GM18508 (cell line): Measurements from ENCODE around the gene GPR158.

Experiments
- ATAC-seq: cut with Tn5 transposase; IDR thresholded peaks from one replicate; pipeline ENCODE4 v1.9.1; 2021; ENCODE audit warnings: moderate number of reproducible peaks; ENCODE audit not compliant: insufficient read depth, unreplicated experiment

Gene GPR158

GRCh38 chr10:25492040-25492439, 317.2 kb downstream of the GPR158 start:
- ATAC-seq: no peak

DNA sequence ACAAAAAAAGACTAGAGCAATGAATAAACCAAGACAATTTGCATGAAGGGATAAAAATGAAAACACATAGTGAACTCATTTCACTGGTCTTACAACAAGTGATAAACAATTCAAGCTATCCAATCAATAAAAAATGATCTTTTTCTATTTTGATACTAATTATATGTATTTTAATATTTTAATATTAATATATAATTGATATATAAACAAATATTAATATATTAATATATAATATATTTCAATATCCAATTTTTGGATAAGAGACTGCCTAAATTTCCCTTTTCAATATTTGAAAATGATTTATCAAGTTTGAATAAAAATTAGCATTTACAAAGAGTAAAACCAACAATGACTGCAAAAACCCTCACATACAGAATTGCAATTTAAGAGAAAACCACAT, 317.9 kb downstream of the GPR158 start:
- no peak for ATAC-seq

- no peak for ATAC-seq
These were observed 318.5 kb downstream of the GPR158 start for GRCh38 chr10:25493122-25493893.

DNA sequence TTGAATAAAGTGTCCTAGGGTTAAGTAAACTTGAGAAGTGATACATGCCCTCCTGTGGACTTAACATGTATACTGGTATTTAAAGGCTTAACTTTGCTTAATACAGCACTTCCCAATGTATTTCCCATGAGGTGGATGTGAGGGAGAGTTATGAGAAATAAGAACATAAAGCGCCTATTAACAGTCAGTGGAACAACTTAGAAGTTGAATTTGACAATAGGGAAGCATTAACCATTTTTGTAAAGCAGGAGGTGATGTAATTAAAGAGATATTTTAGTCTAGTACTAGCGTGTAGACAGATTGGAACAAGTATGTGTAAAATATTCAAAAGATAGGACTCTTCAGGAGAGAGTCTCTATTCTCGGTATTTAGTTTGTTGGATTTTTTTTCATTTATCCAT, 322.4 kb downstream of the GPR158 start:
- no peak for ATAC-seq

GRCh38 chr10:25498645-25499044, 323.8 kb downstream of the GPR158 start:
- no peak for ATAC-seq

GRCh38 chr10:25501912-25502311, 327.1 kb downstream of the GPR158 start:
- ATAC-seq: no peak

GRCh38 chr10:25502453-25502852, 327.7 kb downstream of the GPR158 start:
- no peak for ATAC-seq

DNA sequence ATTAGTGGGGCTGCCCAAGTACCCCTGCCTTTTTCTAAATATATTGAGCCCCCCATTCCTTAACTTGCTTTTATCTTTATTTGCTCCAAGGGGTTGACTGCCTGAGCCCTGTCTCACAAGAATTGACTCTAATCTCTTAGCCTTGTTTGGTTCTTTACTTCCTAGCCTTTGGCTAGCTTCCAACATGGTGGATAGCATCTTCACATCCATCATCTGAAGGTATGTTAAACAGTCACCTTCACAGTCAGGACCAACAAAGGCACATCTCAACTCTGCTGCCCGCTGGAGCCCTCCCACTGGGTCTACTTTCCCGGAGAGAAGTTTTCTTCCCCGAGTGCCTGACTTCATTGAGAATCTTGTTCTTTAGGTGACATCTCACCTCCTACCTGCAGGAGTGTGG, 329.5 kb downstream of the GPR158 start:
- ATAC-seq: no peak

DNA sequence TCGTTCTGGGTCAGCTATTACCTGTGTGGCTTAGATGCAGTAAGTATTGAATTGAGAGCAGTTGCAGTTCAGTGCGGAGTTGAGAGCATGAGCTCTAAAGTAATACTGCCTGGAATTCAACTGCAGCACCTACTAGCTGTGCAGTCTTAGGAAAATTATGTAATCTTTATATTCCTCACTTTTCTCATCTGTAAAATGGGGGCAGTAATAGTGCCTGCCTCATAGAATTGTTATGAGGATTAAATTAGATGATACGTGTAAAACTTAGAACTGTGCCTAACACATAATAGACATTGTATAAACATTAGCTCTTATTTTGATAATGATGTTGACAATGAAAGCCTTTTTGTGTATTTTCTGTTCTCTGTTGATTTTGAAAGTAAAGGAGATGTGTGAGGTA, 330.0 kb downstream of the GPR158 start:
- no peak for ATAC-seq

GRCh38 chr10:25505466-25505865, 330.7 kb downstream of the GPR158 start:
- ATAC-seq: no peak

- no peak for ATAC-seq
These were observed 332.1 kb downstream of the GPR158 start for GRCh38 chr10:25506821-25507335.

DNA sequence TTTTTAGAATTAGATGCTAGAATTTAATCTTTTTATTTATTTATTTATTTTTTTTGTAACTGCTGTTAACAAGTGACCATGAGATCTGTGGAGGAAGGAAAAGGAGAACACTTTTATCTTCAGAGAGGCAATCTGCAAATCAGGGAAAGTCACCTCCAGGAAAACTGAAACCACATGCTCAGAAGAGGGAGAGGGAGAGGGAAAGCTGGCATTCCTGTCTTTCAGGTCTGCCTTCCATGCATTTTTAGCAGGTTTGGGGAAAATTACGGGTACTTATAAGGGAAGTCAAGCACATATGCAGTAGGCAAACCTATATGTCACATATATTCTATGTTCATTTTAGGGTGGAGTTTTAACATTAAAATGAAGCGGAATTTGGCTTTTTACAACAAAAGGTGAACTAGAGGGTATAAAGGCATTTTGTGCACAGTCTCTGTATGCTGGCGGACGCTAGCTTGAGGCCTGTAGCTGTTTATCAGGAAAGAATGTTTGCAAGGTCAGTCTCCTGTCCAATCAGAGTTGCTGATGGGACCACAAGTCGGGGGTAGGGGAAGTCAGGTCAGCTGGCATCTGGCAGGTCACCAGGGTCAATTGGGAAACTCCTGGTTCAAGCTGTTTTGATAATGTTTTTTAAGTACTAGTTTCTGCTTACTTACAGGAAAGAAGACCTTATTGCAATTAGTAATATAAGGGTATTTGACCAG, 333.5 kb downstream of the GPR158 start:
- ATAC-seq: no peak

DNA sequence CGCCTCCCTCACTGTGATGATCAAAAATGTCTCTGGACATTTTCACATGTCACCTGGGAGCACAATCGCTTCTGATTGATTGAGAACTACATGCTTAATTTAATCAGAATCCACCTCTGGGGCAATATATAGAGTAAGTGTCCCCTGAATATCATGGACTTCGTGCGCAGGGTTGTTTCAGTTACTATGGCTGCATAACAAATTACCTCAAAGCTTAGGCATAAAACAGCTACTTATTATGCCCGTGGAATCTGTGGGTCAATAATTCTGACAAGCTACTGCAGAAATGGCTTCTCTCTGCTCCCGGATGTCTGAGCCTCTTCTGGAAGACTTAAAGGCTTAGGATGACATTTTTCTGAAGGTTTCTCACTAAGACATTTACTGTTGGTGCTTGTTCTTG, 334.4 kb downstream of the GPR158 start:
- ATAC-seq: no peak

- ATAC-seq: no peak
These were observed 347.5 kb downstream of the GPR158 start for GRCh38 chr10:25522294-25522693.

GRCh38 chr10:25522946-25523608, 348.3 kb downstream of the GPR158 start:
- no peak for ATAC-seq

GRCh38 chr10:25530306-25530705, 355.5 kb downstream of the GPR158 start:
- no peak for ATAC-seq

DNA sequence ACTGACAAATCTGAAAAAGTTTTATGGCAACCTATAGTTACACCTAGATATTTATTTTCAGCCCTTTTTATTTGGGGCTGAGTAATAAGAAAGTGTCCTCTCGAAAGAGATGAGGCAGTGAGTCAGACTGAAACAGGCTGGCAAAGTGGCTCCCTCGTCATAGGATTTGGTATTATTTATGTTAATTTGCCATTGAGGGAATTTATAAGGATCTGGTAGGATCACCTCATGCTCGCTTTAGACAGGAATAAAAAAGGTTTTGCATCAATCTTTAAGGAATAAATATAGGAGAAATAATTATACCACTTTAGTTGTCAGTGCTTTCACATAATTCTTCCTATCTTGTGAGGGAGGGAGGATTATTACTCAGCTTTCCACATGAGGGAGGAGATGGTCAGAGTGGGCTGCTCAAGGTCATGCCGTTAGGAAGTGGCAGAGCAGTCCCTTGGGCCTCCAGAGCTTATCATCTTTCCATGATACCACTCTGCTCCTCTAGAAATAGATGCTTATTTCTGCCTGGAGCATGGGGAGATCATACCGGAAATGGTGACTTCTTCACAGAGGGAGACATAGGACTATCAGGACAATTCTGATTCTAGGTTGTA, 356.8 kb downstream of the GPR158 start:
- no peak for ATAC-seq

DNA sequence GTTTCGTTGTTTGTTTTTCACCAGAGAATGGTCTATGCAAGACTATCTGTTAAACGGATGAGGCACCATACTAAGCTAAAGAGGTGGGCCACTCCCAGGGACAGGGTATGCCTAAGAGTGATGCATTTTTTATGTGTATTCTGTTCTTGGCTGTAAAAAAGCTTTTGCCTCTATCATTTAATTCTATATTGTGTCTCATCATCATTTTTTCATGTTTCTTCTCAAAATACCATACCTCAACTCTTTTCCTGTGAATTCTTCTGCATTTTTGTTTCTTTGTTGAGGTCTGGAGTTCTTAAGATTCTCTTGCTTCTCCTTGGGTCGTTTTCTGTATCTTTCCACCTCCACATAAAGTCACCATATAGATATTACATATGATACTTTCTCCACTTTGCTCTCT, 357.4 kb downstream of the GPR158 start:
- ATAC-seq: no peak

GRCh38 chr10:25536027-25536426, 361.2 kb downstream of the GPR158 start:
- no peak for ATAC-seq

DNA sequence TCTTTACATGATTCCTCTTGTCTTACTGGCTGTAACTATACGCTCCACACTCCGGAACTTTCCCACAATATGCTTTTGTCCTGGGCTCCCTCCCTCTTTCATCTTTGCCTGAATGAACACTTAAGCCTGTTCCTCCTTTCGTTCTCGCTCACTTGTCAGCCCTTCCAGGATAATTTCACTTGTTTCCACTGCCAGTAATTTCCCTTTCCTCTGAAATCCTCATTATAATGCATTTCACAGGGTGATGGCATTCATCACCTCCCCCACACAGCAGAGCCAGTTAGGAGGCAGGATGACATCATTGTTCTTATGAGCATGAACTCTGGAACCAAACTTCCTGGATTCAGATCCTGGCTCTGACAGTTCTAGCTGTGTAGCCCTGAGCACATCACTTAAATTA, 372.6 kb downstream of the GPR158 start:
- ATAC-seq: no peak
